Liver (tissue), 3 donors: ENCODE results near the gene KRTAP15-1.

Experiments
- CTCF ChIP-seq: fragments of 150-350 bp; IDR thresholded peaks from 2 replicates; pipeline ENCODE4 v1.5.1; 2017; ENCODE audit warnings: improper control_type of control experiment, low read depth, low read length; ENCODE audit not compliant: missing input control
- EGR1 ChIP-seq, 2 donors: IDR thresholded peaks; 2 replicates each; pipeline ENCODE4 v1.6.1; 2016 to 2018; ENCODE audit warnings: antibody characterized with exemption in 2 of 2, low read depth in 2 of 2
- GABPA ChIP-seq, 2 donors: IDR thresholded peaks in 1 of 2; conservative IDR thresholded peaks in 1 of 2; 2 replicates each; pipeline ENCODE4 v1.6.1; 2016; ENCODE audit warnings: antibody characterized with exemption in 2 of 2, mild to moderate bottlenecking in 1 of 2, moderate library complexity in 1 of 2
- MAX ChIP-seq: IDR thresholded peaks from 2 replicates; pipeline ENCODE4 v1.6.1; 2016; ENCODE audit warnings: antibody characterized with exemption
- YY1 ChIP-seq: IDR thresholded peaks from 2 replicates; pipeline ENCODE4 v1.6.1; 2016; ENCODE audit warnings: antibody characterized with exemption, mild to moderate bottlenecking
- TF ChIP-seq, protein P1 (sequence below): IDR thresholded peaks from 2 replicates; pipeline ENCODE4 v1.6.1; 2016; ENCODE audit warnings: antibody characterized with exemption
- donor health status: healthy.
- donor health status: healthy.

DNA sequence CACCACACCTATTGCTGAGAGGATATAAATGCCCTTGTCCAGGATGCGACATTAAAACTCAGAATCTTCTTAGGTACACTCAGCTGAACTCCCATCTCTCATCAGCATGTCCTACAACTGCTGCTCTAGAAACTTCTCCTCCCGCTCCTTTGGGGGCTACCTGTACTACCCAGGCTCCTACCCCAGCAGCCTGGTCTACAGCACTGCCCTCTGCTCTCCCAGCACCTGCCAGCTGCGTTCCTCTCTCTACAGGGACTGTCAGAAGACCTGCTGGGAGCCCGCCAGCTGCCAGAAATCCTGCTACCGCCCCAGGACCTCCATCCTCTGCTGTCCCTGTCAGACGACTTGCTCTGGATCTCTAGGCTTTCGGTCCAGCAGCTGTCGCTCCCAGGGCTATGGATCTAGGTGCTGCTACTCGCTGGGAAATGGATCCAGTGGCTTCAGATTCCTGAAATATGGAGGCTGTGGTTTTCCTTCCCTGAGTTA is 9.9 kb upstream of the KRTAP15-1 start, which contains the start of gene KRTAP13-4:
- TF ChIP-seq CTCF (no peak), GABPA (IDR thresholded peaks at IDR 0.05 in 1 of 2, conservative IDR thresholded peaks at IDR 0.05 in 1 of 2) (no peak), MAX (no peak), YY1 (no peak), EGR1 (IDR thresholded peaks at IDR 0.05; ENCODE audit: low read depth in 2 of 2) (no peak)
- TF ChIP-seq, protein P1, sequence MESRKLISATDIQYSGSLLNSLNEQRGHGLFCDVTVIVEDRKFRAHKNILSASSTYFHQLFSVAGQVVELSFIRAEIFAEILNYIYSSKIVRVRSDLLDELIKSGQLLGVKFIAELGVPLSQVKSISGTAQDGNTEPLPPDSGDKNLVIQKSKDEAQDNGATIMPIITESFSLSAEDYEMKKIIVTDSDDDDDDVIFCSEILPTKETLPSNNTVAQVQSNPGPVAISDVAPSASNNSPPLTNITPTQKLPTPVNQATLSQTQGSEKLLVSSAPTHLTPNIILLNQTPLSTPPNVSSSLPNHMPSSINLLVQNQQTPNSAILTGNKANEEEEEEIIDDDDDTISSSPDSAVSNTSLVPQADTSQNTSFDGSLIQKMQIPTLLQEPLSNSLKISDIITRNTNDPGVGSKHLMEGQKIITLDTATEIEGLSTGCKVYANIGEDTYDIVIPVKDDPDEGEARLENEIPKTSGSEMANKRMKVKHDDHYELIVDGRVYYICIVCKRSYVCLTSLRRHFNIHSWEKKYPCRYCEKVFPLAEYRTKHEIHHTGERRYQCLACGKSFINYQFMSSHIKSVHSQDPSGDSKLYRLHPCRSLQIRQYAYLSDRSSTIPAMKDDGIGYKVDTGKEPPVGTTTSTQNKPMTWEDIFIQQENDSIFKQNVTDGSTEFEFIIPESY, result no peak
